SH-SY5Y (cell line): Measurements from ENCODE around the gene ZEB2.

Experiments used
- GATA2 ChIP-seq: IDR thresholded peaks from 2 replicates; pipeline ENCODE4 v1.6.1; 2011; ENCODE audit warnings: mild to moderate bottlenecking, low read depth, low read length
- GATA3 ChIP-seq: IDR thresholded peaks from 2 replicates; pipeline ENCODE4 v1.6.1; 2011; ENCODE audit warnings: low read depth, mild to moderate bottlenecking, low read length, moderate library complexity

- TF ChIP-seq GATA2 (no peak; the same call in 1 of the 2 replicates), GATA3 (peak; percentile 27; the same call in 1 of the 2 replicates)
Measured at GRCh38 chr2:144430722-144431391, 89.1 kb downstream of the ZEB2 start.
